IMR-90 (cell line): Measurements from ENCODE around the gene BTAF1. TPM values are rescaled to one million over a fixed set of nuclear protein-coding genes. Genes with fewer than 3 reads are reported as not detected.

Experiments used
- ATAC-seq: fragments of 200-7000 bp; cut with Tn5 transposase; 2 replicates; pipeline ENCODE4 v1.9.1; 2020; ENCODE audit warnings: low read depth, mild to moderate bottlenecking, moderate library complexity
- BruUV-seq: library from RNA; stranded (reverse); fragments of 400-500 nt; replicated peaks from 2 replicates; lab custom pipeline; 2021; lab: Mats Ljungman, UMichigan
- CTCF ChIA-PET: fragments of 300-600 bp; formaldehyde crosslinking; extraction: SDS; loops from one replicate; lab custom pipeline; 2021; ENCODE audit warnings: antibody characterized with exemption; lab: Yijun Ruan, JAX
- POLR2A ChIA-PET: fragments of 300-600 bp; sonication (Branson Sonifier 250); formaldehyde crosslinking; loops from one replicate; lab custom pipeline; 2022; ENCODE audit warnings: antibody characterized with exemption; ENCODE audit not compliant: unreplicated experiment; lab: Charles Lee
- DNase-seq: peaks from one replicate; pipeline ENCODE4 v3.0.0; 2013
- H2AFZ ChIP-seq: replicated peaks from 2 replicates; pipeline ENCODE3; 2013; ENCODE audit warnings: low read length, mild to moderate bottlenecking; ENCODE audit not compliant: poor library complexity
- H2AK5ac ChIP-seq: 2 replicates; pipeline ENCODE4 v1.6.1; 2013; ENCODE audit warnings: low read depth, low read length, inconsistent platforms
- H2AK9ac ChIP-seq: replicated peaks from 2 replicates; pipeline ENCODE3; 2013; ENCODE audit warnings: mild to moderate bottlenecking, low read depth, low read length, moderate library complexity; ENCODE audit not compliant: poor library complexity
- H2BK120ac ChIP-seq: 2 replicates; pipeline ENCODE4 v1.6.1; 2013; ENCODE audit warnings: low read depth, low read length, inconsistent platforms
- H2BK15ac ChIP-seq: 3 replicates; pipeline ENCODE4 v1.6.1; 2013; ENCODE audit warnings: low read depth, low read length, inconsistent platforms
- H2BK20ac ChIP-seq: 2 replicates; pipeline ENCODE4 v1.6.1; 2013; ENCODE audit warnings: low read depth, mild to moderate bottlenecking, inconsistent platforms, low read length, moderate library complexity
- H2BK5ac ChIP-seq: 2 replicates; pipeline ENCODE4 v1.6.1; 2013; ENCODE audit warnings: mild to moderate bottlenecking, low read depth, low read length, inconsistent platforms; ENCODE audit not compliant: poor library complexity, severe bottlenecking
- H3K14ac ChIP-seq: replicated peaks from 2 replicates; pipeline ENCODE4 v1.6.1; 2013; ENCODE audit warnings: low read depth, low read length, inconsistent platforms
- H3K18ac ChIP-seq: 2 replicates; pipeline ENCODE4 v1.6.1; 2013; ENCODE audit warnings: low read depth, low read length, control low read depth
- H3K23ac ChIP-seq: 2 replicates; pipeline ENCODE4 v1.6.1; 2013; ENCODE audit warnings: low read depth, low read length, inconsistent platforms
- H3K27ac ChIP-seq: 2 replicates; pipeline ENCODE4 v1.5.1; 2013; ENCODE audit warnings: mild to moderate bottlenecking, control low read depth, low read length; ENCODE audit not compliant: insufficient read depth
- H3K27me3 ChIP-seq: 2 replicates; pipeline ENCODE4 v1.6.1; 2013; ENCODE audit warnings: low read length; ENCODE audit not compliant: control insufficient read depth, insufficient read depth
- H3K36me3 ChIP-seq: 2 replicates; pipeline ENCODE4 v1.6.1; 2013; ENCODE audit warnings: low read length, mixed read lengths; ENCODE audit not compliant: control insufficient read depth, insufficient read depth
- H3K4ac ChIP-seq: 2 replicates; pipeline ENCODE4 v1.6.1; 2013; ENCODE audit warnings: low read depth, low read length, inconsistent platforms
- H3K4me1 ChIP-seq: 2 replicates; pipeline ENCODE4 v1.6.1; 2013; ENCODE audit warnings: low read length, mixed read lengths; ENCODE audit not compliant: control insufficient read depth, insufficient read depth
- H3K4me2 ChIP-seq: 2 replicates; pipeline ENCODE4 v1.6.1; 2013; ENCODE audit warnings: low read depth, mild to moderate bottlenecking, control low read depth, low read length, moderate library complexity
- H3K4me3 ChIP-seq: 2 replicates; pipeline ENCODE4 v1.5.1; 2013; ENCODE audit warnings: low read depth, mild to moderate bottlenecking, control low read depth, low read length, moderate library complexity; ENCODE audit not compliant: insufficient read depth
- H3K56ac ChIP-seq: 2 replicates; pipeline ENCODE4 v1.6.1; 2013; ENCODE audit warnings: low read length, inconsistent platforms; ENCODE audit not compliant: insufficient read depth; ENCODE audit errors: extremely low read depth
- H3K79me1 ChIP-seq, 2 experiments: 2 replicates each; pipeline ENCODE4 v1.6.1; 2013; ENCODE audit warnings: low read length in 2 of 2, inconsistent platforms in 1 of 2, low read depth in 1 of 2
- H3K9ac ChIP-seq: 2 replicates; pipeline ENCODE4 v1.6.1; 2013; ENCODE audit warnings: low read depth, low read length, control low read depth
- H3K9me1 ChIP-seq: 2 replicates; pipeline ENCODE4 v1.6.1; 2013; ENCODE audit warnings: low read length, inconsistent platforms; ENCODE audit not compliant: insufficient read depth
- H3K9me3 ChIP-seq: 2 replicates; pipeline ENCODE4 v1.6.1; 2013; ENCODE audit warnings: low read length; ENCODE audit not compliant: control insufficient read depth, insufficient read depth
- H4K20me1 ChIP-seq: 2 replicates; pipeline ENCODE4 v1.6.1; 2013; ENCODE audit warnings: low read length, inconsistent platforms; ENCODE audit not compliant: insufficient read depth
- H4K5ac ChIP-seq: 2 replicates; pipeline ENCODE4 v1.6.1; 2013; ENCODE audit warnings: mild to moderate bottlenecking, low read depth, low read length, control low read depth
- H4K8ac ChIP-seq, 2 experiments: 2 replicates each; pipeline ENCODE4 v1.6.1; 2013; ENCODE audit warnings: low read depth in 2 of 2, low read length in 2 of 2, control low read depth in 1 of 2, inconsistent platforms in 1 of 2
- H4K91ac ChIP-seq: 2 replicates; pipeline ENCODE4 v1.6.1; 2013; ENCODE audit warnings: low read depth, low read length, inconsistent platforms; ENCODE audit not compliant: insufficient read depth
- BHLHE40 ChIP-seq: fragments of 150-350 bp; IDR thresholded peaks from 2 replicates; pipeline ENCODE4 v1.6.1; 2016; ENCODE audit warnings: mild to moderate bottlenecking, low read depth, low read length
- CEBPB ChIP-seq: IDR thresholded peaks from 2 replicates; pipeline ENCODE4 v1.6.1; 2012; ENCODE audit warnings: low read depth, low read length, improper control_type of control experiment
- CHD1 ChIP-seq: IDR thresholded peaks from 2 replicates; pipeline ENCODE4 v1.6.1; 2012; ENCODE audit warnings: low read depth, low read length, improper control_type of control experiment
- CTCF ChIP-seq: conservative IDR thresholded peaks from 2 replicates; pipeline ENCODE4 v1.5.1; 2012; ENCODE audit warnings: mild to moderate bottlenecking, low read depth, low read length, improper control_type of control experiment
- ELK1 ChIP-seq: fragments of 150-350 bp; IDR thresholded peaks from 2 replicates; pipeline ENCODE4 v1.6.1; 2016; ENCODE audit warnings: low read depth, mild to moderate bottlenecking, low read length, moderate library complexity, borderline replicate concordance
- FOS ChIP-seq: fragments of 150-350 bp; IDR thresholded peaks from 2 replicates; pipeline ENCODE4 v1.6.1; 2016; ENCODE audit warnings: low read depth, low read length
- MAFK ChIP-seq: IDR thresholded peaks from 2 replicates; pipeline ENCODE4 v1.6.1; 2012; ENCODE audit warnings: low read depth, low read length, improper control_type of control experiment
- MAZ ChIP-seq: IDR thresholded peaks from 2 replicates; pipeline ENCODE4 v1.6.1; 2012; ENCODE audit warnings: low read depth, mild to moderate bottlenecking, low read length, improper control_type of control experiment, moderate library complexity, borderline replicate concordance
- MXI1 ChIP-seq: IDR thresholded peaks from 2 replicates; pipeline ENCODE4 v1.6.1; 2012; ENCODE audit warnings: low read depth, mild to moderate bottlenecking, low read length, moderate library complexity, borderline replicate concordance
- NFE2L2 ChIP-seq: fragments of 150-350 bp; IDR thresholded peaks from 2 replicates; pipeline ENCODE4 v1.6.1; 2016; ENCODE audit warnings: low read depth, mild to moderate bottlenecking, low read length
- POLR2A ChIP-seq: IDR thresholded peaks from 2 replicates; pipeline ENCODE4 v1.6.1; 2012; ENCODE audit warnings: mild to moderate bottlenecking, low read depth, low read length
- RAD21 ChIP-seq: IDR thresholded peaks from 2 replicates; pipeline ENCODE4 v1.6.1; 2012; ENCODE audit warnings: low read length, improper control_type of control experiment
- RCOR1 ChIP-seq: IDR thresholded peaks from 2 replicates; pipeline ENCODE4 v1.6.1; 2012; ENCODE audit warnings: mild to moderate bottlenecking, low read length, improper control_type of control experiment; ENCODE audit not compliant: insufficient replicate concordance
- RFX5 ChIP-seq: IDR thresholded peaks from 2 replicates; pipeline ENCODE4 v1.8.0; 2012; ENCODE audit warnings: low read depth, mild to moderate bottlenecking, low read length, moderate library complexity
- SMC3 ChIP-seq: fragments of 150-350 bp; IDR thresholded peaks from 2 replicates; pipeline ENCODE4 v1.6.1; 2016; ENCODE audit warnings: low read depth, mild to moderate bottlenecking, antibody characterized with exemption, low read length, moderate library complexity
- USF2 ChIP-seq: fragments of 150-350 bp; IDR thresholded peaks from 2 replicates; pipeline ENCODE4 v1.6.1; 2017; ENCODE audit warnings: mild to moderate bottlenecking, antibody characterized with exemption, low read length, low read depth
- WGBS, 2 experiments: methylation state at CpG; one replicate each; pipeline versions ENCODE4 v1.1.5 to v1.1.7; 2013; ENCODE audit warnings: missing lambda C conversion rate in 2 of 2; ENCODE audit not compliant: insufficient read length in 1 of 2; ENCODE audit errors: extremely low coverage in 2 of 2; 5-methylcytosine and 5-hydroxymethylcytosine counted together
- dilution Hi-C: fragments of 300-500 bp; cut with HindIII; formaldehyde crosslinking; loops from one replicate; pipeline ENCODE4 v1.14.3; 2018; ENCODE audit warnings: low sequenced_read_pairs; ENCODE audit not compliant: unreplicated experiment
- in situ Hi-C: fragments of 300-500 bp; cut with MboI; formaldehyde crosslinking; loops from 3 replicates; pipeline ENCODE4 v1.14.3; 2019; ENCODE audit warnings: low sequenced_read_pairs, inconsistent platforms, mixed read lengths
- intact Hi-C: fragments of 100-400 bp; cut with micrococcal nuclease; formaldehyde crosslinking; loops from 2 replicates; pipeline ENCODE4 v1.10.0; 2022
- polyA plus RNA-seq, 3 experiments: library from polyadenylated mRNA; depleted of rRNA; stranded (reverse); fragments of >200 nt; gene quantifications; 2 replicates each; pipeline ENCODE4 v1.2.3, GENCODE V29; 2012; ENCODE audit warnings: low replicate concordance in 1 of 3
- total RNA-seq: library from RNA; depleted of rRNA; stranded (reverse); fragments of >200 nt; gene quantifications from 2 replicates; pipeline ENCODE4 v1.2.3, GENCODE V29; 2012

The BTAF1 gene
- total and polyA plus RNA-seq, 2 of the 4 experiments (the other 2 are of a cell fraction), result 15.0 to 42.3 TPM

GRCh38 chr10:91941426-91941825 is 17.9 kb downstream of the BTAF1 start:
- Histone ChIP-seq H3K36me3 (peaks cover 25% of the 10 kb centered on the region), H3K56ac (no peak overlapping the region), H2AK9ac (no peak overlapping the region), H3K18ac (no peak overlapping the region), H4K8ac (no peak overlapping the region), H3K4me2 (no peak overlapping the region), H2BK20ac (no peak overlapping the region), H4K20me1 (peaks cover 16% of the 10 kb centered on the region), H3K9me3 (no peaks in the 10 kb centered on the region), H2BK120ac (no peak overlapping the region), H3K79me1 (peaks cover 26 to 28% of the 10 kb centered on the region in 2 experiments), H3K4me3 (no peak overlapping the region), H3K9me1 (peaks cover 6% of the 10 kb centered on the region), H3K9ac (no peak overlapping the region), H3K27ac (no peak overlapping the region), H3K4me1 (peaks cover 4% of the 10 kb centered on the region), H2AK5ac (no peak overlapping the region), H4K5ac (no peak overlapping the region), H3K23ac (no peak overlapping the region), H3K4ac (no peak overlapping the region), H2AFZ (no peak overlapping the region), H2BK5ac (no peak overlapping the region), H4K91ac (no peak overlapping the region), H3K14ac (no peak overlapping the region), H3K27me3 (no peaks in the 10 kb centered on the region), H2BK15ac (no peak overlapping the region)
- no peak for DNase-seq
- in situ Hi-C loops, result no loop called here
- WGBS, 2 experiments, result no CpG with 5 or more reads among the region's 1 CpG
- intact Hi-C loops, result no loop called here
- ChIA-PET CTCF (interaction anchor here (0.6 to 1.2 kb wide), 3 partner anchors 77 to 624 kb away, joined by 3 to 4 read pairs (median 3); no protein-coding TSS in a partner anchor), POLR2A (interaction anchor here (0.6 to 1.2 kb wide), 2 partner anchors 16 to 18 kb away, joined by 3 to 5 read pairs; partner anchors contain the start of gene BTAF1)
- no TSS peak for BruUV-seq
- ATAC-seq, result no peak
- no peak for TF ChIP-seq POLR2A
- TF ChIP-seq USF2, result no peak
- TF ChIP-seq NFE2L2, result no peak
- no peak for TF ChIP-seq FOS
- TF ChIP-seq RCOR1, result no peak
- no peak for TF ChIP-seq MAZ
- no peak for TF ChIP-seq CEBPB
- TF ChIP-seq RFX5, result no peak
- no peak for TF ChIP-seq CTCF
- TF ChIP-seq CHD1, result no peak
- TF ChIP-seq ELK1, result no peak
- no peak for TF ChIP-seq MXI1
- TF ChIP-seq RAD21, result no peak
- TF ChIP-seq MAFK, result no peak
- no peak for TF ChIP-seq SMC3
- no peak for TF ChIP-seq BHLHE40
- dilution Hi-C loops, result no loop called here
